HG03354 (cell line): ENCODE results near the gene IDI1.
A peak's percentile ranks its signal among the peaks of the same experiment; 100 is the strongest.
"Not testable (repeated sequence)": the region's sequence is repeated elsewhere in the genome, so short reads cannot be mapped to it uniquely, and the experiment has no call there.

Experiments
- ATAC-seq: cut with Tn5 transposase; IDR thresholded peaks from one replicate; pipeline ENCODE4 v1.9.1; 2021; ENCODE audit warnings: mild to moderate bottlenecking; ENCODE audit not compliant: unreplicated experiment, poor library complexity, severe bottlenecking

IDI1 gene

GRCh38 chr10:1066734-1067133 is 17.8 kb upstream of the IDI1 start:
- not testable (repeated sequence) for ATAC-seq

DNA sequence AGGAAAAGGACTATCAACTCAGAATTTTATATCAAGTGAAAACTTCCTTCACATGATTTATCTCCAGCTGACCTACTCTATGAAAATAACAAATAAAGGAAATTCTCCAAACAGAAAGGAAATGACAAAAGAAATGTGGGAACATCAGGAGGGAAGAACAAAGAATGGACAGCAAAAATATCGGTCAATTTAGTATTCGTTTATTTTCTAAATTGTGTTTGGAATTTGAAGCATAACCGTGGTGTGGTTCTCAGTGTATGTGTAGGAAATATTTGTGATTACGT is 16.0 kb upstream of the IDI1 start:
- ATAC-seq = no peak

- no peak for ATAC-seq
Observed at GRCh38 chr10:1063232-1063865, 14.4 kb upstream of the IDI1 start.

- ATAC-seq = no peak
Observed at GRCh38 chr10:1061930-1062774, 13.2 kb upstream of the IDI1 start.

DNA sequence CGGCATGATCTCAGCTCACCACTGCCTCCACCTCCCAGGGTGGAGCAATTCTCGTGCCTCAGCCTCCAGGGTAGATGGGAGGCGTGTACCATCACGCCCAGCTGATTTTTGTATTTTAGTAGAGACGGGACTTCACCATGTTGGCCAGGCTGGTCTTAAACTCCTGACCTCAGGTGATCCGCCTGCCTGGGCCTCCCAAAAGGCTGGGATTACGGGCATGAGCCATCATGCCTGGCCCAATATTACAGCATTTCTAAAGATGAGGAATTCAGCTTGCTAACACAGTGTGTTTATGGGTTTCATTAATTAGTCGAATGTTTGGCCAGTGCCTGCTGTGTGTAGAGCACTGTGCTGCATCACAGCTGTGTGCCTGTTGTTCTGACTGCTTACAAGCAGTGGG is 11.0 kb upstream of the IDI1 start:
- ATAC-seq = no peak

DNA sequence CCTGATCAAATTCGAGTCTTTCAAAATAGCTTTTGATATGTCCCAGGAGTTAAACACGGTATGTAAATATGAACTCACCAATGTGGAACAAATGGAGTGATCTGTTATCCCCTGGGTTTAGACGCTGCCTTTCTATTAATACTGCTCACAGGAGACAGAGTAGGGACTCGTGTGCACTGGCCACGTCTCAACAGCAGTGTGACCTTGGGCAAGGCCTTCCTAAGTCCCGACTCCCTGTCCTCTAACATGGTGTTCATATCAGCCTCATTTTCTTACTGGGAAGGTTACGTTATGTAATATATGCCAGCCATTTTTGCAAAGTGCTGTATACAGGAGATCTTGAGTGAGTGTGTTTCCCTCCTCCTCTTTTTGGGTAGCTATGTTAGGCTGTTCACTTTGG is 9.1 kb upstream of the IDI1 start:
- no peak for ATAC-seq

- ATAC-seq = no peak
Observed at GRCh38 chr10:1057106-1057657, 8.3 kb upstream of the IDI1 start.

DNA sequence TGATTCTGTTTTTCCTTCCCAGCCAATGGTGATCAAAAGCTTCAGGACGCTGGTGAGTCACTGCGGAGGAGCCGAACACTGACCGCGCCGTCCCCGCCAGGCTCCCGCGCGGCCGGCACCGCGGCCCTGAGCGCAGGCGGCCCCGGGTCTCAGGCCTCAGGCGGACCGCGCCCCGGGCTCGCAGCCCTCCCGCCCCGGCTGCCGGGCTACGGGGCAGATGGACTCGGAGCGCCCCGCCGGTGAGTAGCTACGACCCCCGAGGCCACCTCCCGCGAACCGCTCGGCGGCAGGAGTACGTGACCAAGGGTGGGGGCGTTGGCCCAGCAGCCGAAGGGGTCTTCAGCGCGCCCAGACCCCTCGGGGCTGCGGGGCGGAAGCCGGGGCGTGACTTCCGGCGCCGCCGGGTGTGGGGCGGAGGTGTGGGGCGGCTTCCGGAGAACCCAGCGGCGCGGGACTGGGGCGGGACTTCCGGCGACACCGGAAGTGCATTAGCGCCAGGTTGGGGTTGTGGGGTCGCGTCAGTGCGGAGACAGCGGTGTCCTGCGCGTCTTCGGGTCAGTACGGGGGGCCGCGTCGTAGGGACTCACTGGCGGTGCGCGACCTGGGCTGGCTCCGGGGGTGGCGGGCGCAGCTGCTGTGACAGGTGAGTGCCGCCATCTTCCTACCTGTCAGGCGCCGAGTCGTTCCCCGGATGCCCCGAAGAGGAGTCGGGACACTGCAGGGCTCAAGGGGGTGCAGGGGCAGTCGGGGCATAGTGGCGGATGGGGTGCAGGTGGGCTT is 7.6 kb upstream of the IDI1 start, which contains the start of gene WDR37:
TSS of gene WDR37 (plus strand) at position 60 of the 780 bp plus-strand sequence. CDS start 15,771 bp downstream, outside the sequence.
- peak; percentile 96 for ATAC-seq

DNA sequence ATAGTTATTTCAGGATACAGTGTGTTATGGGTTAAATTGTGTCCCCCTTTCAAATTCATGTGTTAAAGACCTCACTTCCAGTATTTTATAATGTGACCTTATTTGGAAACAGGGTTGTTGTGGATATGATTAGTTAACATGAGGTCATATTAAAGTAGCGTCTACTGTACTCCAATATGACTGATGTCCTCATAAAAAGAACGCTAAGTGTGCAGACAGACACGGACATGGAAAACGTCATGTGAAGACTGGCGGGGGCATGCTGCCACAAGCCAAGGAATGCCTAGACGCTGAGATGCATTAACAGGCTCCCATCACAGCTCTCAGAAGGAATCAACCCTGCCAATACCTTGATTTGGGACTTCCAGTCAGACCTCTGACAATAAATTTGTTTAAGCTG is 5.8 kb upstream of the IDI1 start:
- ATAC-seq = no peak

GRCh38 chr10:1050554-1050953 is 1.6 kb upstream of the IDI1 start:
- ATAC-seq = no peak

- no peak for ATAC-seq
Observed at GRCh38 chr10:1050145-1050544, 1.2 kb upstream of the IDI1 start.

- ATAC-seq = peak; percentile 7
Observed at GRCh38 chr10:1049425-1049958, 573 bp upstream of the IDI1 start.

GRCh38 chr10:1048349-1048731 is 579 bp downstream of the IDI1 start:
- ATAC-seq = peak; percentile 0

GRCh38 chr10:1047937-1048336 is 982 bp downstream of the IDI1 start:
- ATAC-seq = no peak

DNA sequence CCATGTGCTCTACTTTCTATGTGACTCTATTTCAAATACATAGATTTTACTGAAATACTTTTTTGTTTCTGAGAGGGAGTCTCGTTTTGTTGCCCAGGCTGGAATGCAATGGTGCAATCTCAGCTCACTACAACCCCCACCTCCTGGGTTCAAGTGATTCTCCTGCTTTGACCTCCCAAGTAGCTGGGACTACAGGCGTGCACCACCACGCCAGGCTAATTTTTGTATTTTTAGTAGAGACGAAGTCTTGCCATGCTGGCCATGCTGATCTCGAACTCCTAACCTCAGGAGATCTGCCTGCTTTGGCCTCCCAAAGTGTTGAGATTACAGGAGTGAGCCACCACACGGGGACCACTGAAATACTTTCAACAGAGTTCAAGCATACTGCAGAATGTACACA is 3.5 kb downstream of the IDI1 start:
- no peak for ATAC-seq

- no peak for ATAC-seq
Observed at GRCh38 chr10:1044964-1045363, 4.0 kb downstream of the IDI1 start.

DNA sequence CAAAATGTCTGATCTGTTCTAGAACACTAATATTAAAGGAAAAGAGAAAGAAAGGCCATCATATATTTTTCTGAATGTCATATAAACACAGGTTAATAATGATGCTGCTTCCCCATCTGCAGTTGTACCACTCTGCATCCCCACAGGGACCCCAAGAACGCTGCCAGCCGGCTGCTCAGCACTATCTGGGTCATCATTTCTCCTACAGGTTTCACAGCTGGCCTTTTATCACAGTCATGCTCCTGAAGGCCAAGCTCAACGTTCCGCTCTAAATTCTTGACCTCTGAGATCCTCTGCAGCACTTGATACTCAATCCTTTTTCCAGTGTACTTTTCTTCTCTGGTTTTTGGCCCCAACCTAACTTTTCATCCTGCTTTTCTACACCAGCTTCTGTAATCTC is 4.8 kb downstream of the IDI1 start:
- no peak for ATAC-seq

- ATAC-seq = peak; percentile 69
Observed at GRCh38 chr10:1043532-1043995, 5.4 kb downstream of the IDI1 start.

GRCh38 chr10:1041514-1041913 is 7.4 kb downstream of the IDI1 start:
- ATAC-seq = no peak

DNA sequence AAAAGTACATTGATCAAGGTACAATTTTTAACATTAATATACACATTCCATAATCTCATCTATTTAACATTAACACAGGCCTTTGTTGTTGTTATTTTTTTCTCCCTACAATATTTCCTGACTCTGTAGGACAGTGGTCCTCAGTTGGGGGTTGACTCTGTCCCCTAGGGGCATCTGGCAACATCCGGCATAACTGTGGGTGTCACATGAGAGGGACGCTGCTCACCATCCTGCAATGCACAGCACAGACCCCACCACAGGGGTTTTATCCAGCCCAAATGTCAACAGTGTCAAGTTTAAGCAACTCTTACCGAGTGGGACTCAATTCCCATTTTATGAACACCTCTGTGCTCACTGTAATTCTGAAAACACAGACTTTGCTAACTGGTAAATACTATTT is 8.8 kb downstream of the IDI1 start:
- ATAC-seq = no peak
